ENCODE data around the gene B3GNT4. TPM values are rescaled to one million over a fixed set of nuclear protein-coding genes. Genes with fewer than 3 reads are reported as not detected.

Gene B3GNT4
- total and polyA plus RNA-seq, 2 donors from 2014 or later = 0.35 to 8.0 TPM

DNA sequence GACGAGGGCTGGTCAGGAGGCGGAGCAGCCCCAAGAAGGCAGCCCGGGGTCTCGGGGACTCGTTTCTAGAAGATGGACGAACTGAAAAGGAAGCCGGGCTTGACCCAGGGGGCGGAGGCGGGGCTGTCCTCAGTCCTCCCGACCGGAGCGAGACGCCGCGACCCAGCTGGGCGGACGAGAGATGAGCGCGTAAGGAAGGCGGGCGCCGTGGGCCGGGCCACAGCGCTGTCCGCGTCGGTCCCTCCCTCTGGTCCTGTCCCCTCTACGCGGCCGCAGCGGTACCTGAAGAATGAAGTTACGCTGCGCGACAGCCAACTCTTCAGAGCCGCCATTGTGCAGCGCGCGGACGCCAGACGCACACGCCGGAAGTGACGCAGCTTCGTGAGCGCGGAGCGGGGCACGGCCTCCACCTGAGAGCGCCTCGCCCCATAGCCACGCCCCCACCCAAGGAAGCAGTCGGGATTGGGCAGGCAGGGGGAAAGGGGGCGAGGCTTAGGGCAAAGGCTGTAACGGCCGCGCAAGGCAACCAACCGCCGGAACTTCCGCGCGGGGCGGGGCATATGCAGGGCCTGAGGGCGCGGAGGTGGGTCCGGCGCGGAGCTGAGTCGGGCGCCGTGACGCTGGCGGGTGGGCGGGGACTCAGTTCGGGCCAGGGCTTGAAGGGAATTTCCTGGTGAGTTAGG, 22.3 kb downstream of the B3GNT4 start, which contains the start of gene DIABLO:
Gene DIABLO, minus strand, starts transcription at position 370 of the 683 bp plus-strand sequence. Its CDS starts 38 bp downstream, at position 332.
- intact Hi-C loops (cut with DNase I) = no loop called here
- Histone ChIP-seq H3K9me3 (ENCODE audit: control insufficient read depth in 2 of 3, insufficient read depth in 1 of 3, low read length in 3 of 3) (no peaks in the 10 kb centered on the region), H3K9ac (ENCODE audit: low read length in 3 of 3) (peak within 1 kb of the TSS; percentile 10 to 93 (median 87)), H3K4me1 (ENCODE audit: control insufficient read depth in 2 of 3, insufficient read depth in 2 of 3, low read depth in 1 of 3, low read length in 3 of 3) (peaks cover 0 to 15% (median 0%) of the 10 kb centered on the region in 3 donors), H3K36me3 (ENCODE audit: control insufficient read depth in 2 of 3, insufficient read depth in 3 of 3, low read length in 3 of 3) (peaks cover 0 to 43% (median 8%) of the 10 kb centered on the region in 3 donors), H3K27me3 (ENCODE audit: control insufficient read depth, insufficient read depth, low read length) (no peaks in the 10 kb centered on the region), H3K27ac (ENCODE audit: low read depth in 2 of 2, low read length in 2 of 2) (peak within 1 kb of the TSS; percentile 92 to 93), H3K4me3 (ENCODE audit: low read length in 3 of 3) (peak within 1 kb of the TSS; percentile 61 to 92 (median 92))
- FAIRE-seq (peak; percentile 97), DNase-seq (peak; percentile 100)
- TF ChIP-seq, protein P1, sequence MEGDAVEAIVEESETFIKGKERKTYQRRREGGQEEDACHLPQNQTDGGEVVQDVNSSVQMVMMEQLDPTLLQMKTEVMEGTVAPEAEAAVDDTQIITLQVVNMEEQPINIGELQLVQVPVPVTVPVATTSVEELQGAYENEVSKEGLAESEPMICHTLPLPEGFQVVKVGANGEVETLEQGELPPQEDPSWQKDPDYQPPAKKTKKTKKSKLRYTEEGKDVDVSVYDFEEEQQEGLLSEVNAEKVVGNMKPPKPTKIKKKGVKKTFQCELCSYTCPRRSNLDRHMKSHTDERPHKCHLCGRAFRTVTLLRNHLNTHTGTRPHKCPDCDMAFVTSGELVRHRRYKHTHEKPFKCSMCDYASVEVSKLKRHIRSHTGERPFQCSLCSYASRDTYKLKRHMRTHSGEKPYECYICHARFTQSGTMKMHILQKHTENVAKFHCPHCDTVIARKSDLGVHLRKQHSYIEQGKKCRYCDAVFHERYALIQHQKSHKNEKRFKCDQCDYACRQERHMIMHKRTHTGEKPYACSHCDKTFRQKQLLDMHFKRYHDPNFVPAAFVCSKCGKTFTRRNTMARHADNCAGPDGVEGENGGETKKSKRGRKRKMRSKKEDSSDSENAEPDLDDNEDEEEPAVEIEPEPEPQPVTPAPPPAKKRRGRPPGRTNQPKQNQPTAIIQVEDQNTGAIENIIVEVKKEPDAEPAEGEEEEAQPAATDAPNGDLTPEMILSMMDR (IDR thresholded peaks at IDR 0.05; ENCODE audit: borderline replicate concordance, extremely low read depth, insufficient read depth) = no peak

DNA sequence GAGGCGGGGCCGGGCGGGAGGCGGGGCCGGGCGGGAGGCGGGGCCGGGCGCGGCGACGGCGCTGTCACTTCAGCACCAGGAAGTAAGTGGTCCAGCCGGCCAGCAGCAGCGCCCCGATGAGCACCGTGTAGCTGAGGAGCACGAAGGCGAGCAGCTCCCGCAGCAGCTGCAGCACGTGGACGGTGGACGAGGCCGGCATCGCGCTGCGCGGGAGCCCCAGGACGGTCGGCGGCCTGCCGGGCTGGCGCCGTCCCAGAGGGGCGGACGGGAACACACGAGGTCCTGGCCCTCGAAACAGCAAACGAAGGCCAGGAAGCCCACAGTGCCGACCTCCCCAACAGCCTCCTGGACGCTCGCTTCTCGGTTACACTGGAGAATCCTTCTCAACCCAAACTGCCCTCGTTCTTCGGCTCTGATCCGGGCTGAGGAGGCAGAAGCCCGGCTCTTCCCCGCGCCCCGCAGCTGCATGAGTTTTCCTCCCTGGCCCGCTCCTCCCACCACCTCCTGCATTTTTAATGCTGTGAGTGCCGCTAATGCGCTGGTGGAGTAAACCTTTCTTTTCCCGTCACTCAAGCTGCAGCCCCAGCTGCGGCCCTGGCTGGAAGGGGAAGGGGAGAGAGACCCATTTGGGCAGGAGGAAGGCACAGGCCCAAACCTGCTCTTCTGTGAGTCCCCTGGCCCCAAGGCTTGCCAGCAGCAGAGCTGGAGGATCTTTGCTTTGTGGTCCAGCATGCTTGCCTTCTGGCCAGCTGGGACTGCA, 23.0 kb downstream of the B3GNT4 start:
- Histone ChIP-seq H3K4me3 (ENCODE audit: low read length in 3 of 3) (peak overlapping the region in 2 of 3 donors; percentile 52 to 53), H3K36me3 (ENCODE audit: control insufficient read depth in 2 of 3, insufficient read depth in 3 of 3, low read length in 3 of 3) (peaks cover 0 to 43% (median 11%) of the 10 kb centered on the region in 3 donors), H3K9me3 (ENCODE audit: control insufficient read depth in 2 of 3, insufficient read depth in 1 of 3, low read length in 3 of 3) (no peaks in the 10 kb centered on the region), H3K9ac (ENCODE audit: low read length in 3 of 3) (no peak overlapping the region), H3K4me1 (ENCODE audit: control insufficient read depth in 2 of 3, insufficient read depth in 2 of 3, low read depth in 1 of 3, low read length in 3 of 3) (peaks cover 0 to 15% (median 0%) of the 10 kb centered on the region in 3 donors), H3K27me3 (ENCODE audit: control insufficient read depth, insufficient read depth, low read length) (no peaks in the 10 kb centered on the region), H3K27ac (ENCODE audit: low read depth in 2 of 2, low read length in 2 of 2) (no peak overlapping the region)
- peak in 2 of 5 donors; percentile 53 to 74 for DNase-seq
- FAIRE-seq = no peak
- TF ChIP-seq, protein P1 (IDR thresholded peaks at IDR 0.05; ENCODE audit: borderline replicate concordance, extremely low read depth, insufficient read depth) = no peak
- intact Hi-C loops (cut with DNase I) = no loop called here

DNA sequence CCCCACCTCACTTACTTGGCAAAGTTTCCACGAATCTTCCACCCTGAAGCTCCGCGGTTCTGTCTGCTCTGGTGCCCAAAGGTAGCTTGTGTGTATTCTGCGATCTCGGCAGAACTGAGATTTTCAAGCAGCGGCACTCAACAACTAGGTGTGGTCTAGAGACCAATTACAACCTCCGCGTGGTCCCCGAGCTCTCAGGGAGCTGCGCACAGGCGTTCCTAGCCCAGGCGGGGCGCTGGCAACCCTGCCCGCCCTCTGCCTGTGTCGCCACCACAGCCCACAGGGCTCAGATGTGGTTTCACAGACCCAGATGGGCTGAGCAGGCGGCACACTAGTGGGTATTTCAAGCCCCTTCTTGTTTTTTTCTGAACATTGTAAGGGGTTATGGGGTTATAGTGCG, 23.8 kb downstream of the B3GNT4 start:
- TF ChIP-seq, protein P1 (IDR thresholded peaks at IDR 0.05; ENCODE audit: borderline replicate concordance, extremely low read depth, insufficient read depth) = no peak
- H3K4me3 ChIP-seq (ENCODE audit: low read length in 3 of 3) = no peak overlapping the region
- H3K27me3 ChIP-seq (ENCODE audit: control insufficient read depth, insufficient read depth, low read length) = no peaks in the 10 kb centered on the region
- FAIRE-seq (no peak), DNase-seq (peak in 2 of 5 donors; percentile 52 to 77)
- H3K27ac ChIP-seq (ENCODE audit: low read depth in 2 of 2, low read length in 2 of 2) = no peak overlapping the region
- no peak overlapping the region for H3K9ac ChIP-seq (ENCODE audit: low read length in 3 of 3)
- intact Hi-C loops (cut with DNase I) = no loop called here
- peaks cover 0 to 15% (median 0%) of the 10 kb centered on the region in 3 donors for H3K4me1 ChIP-seq (ENCODE audit: control insufficient read depth in 2 of 3, insufficient read depth in 2 of 3, low read depth in 1 of 3, low read length in 3 of 3)
- H3K9me3 ChIP-seq (ENCODE audit: control insufficient read depth in 2 of 3, insufficient read depth in 1 of 3, low read length in 3 of 3) = no peaks in the 10 kb centered on the region
- peaks cover 2 to 41% (median 9%) of the 10 kb centered on the region in 3 donors for H3K36me3 ChIP-seq (ENCODE audit: control insufficient read depth in 2 of 3, insufficient read depth in 3 of 3, low read length in 3 of 3)

Data from kidney (tissue), 14 donors.